HFFc6 (cell line): ENCODE results near the gene LCN15. TPM values are rescaled to one million over a fixed set of nuclear protein-coding genes. Genes with fewer than 3 reads are reported as not detected.
A peak's percentile ranks its signal among the peaks of the same experiment; 100 is the strongest.
"Not testable (repeated sequence)": the region's sequence is repeated elsewhere in the genome, so short reads cannot be mapped to it uniquely, and the experiment has no call there.

Experiments used
- DNase-seq: peaks from one replicate; pipeline ENCODE4 v3.0.0-alpha.2; 2018
- H3K27ac Mint-ChIP-seq: 2 replicates; pipeline ENCODE4 v1.8.0; 2020; ENCODE audit warnings: mild to moderate bottlenecking, mixed read lengths
- H3K27me3 Mint-ChIP-seq: 2 replicates; pipeline ENCODE4 v1.8.0; 2021; ENCODE audit warnings: mild to moderate bottlenecking, moderate library complexity, mixed read lengths; ENCODE audit not compliant: insufficient read depth
- H3K36me3 Mint-ChIP-seq: 2 replicates; pipeline ENCODE4 v1.8.0; 2021; ENCODE audit warnings: low read depth, mixed read lengths
- H3K4me1 Mint-ChIP-seq: 2 replicates; pipeline ENCODE4 v1.8.0; 2020; ENCODE audit warnings: low read depth, mixed read lengths
- H3K4me3 Mint-ChIP-seq: 2 replicates; pipeline ENCODE4 v1.8.0; 2020; ENCODE audit warnings: mild to moderate bottlenecking, moderate library complexity, mixed read lengths
- H3K9me3 Mint-ChIP-seq: 2 replicates; pipeline ENCODE4 v1.8.0; 2020; ENCODE audit warnings: mild to moderate bottlenecking, mixed read lengths
- total RNA-seq, 6 experiments: library from RNA; stranded (reverse); fragmentation: NEBNext Ultra II Directional; extraction: Animal tissue kit (Norgen Biotek cat#: 25700); gene quantifications; 2 replicates in 1 of 6; 3 replicates in 5 of 6; pipeline ENCODE4 v1.2.3, GENCODE V29; 2021
- TF ChIP-seq, protein P1 (sequence below): fragments of 200-600 bp; sonication (generic); IDR thresholded peaks from 2 replicates; pipeline ENCODE4 v1.5.0; 2021; ENCODE audit warnings: antibody characterized with exemption, mild to moderate bottlenecking

Gene LCN15
- total RNA-seq, 6 experiments from 2014 or later: not detected

DNA sequence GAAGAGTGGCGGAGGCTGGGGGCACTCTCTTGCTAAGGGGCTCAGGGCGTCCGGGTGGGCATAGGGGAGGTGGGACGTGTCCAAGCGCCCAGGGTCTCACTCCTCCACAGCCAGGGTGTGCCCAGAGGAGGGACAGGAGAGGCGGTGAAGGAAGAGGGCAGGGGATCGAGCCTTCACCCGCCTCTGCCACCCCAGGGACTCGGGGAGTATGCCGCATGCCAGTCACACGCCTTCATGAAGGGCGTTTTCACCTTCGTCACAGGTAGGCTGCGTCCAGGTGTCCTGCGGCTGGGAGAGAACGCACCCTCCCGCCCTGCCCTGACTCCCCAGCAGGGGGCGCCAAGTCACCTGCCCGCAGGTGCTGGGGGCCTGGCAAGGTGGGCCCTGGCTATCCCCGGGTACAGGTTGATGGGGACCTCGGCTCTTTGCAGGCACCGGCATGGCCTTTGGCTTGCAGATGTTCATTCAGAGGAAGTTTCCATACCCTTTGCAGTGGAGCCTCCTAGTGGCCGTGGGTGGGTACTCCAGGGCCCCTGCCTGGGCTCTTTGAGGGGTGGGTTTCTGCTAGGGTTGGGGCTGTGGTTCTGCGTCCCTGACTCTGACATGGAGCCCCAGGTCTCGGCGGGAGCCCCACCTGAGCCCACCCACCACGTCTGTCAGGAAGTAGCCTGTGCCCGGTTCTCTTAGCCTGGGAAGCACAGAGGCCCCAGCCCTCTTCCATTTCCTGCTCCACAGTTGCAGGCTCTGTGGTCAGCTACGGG, 27.4 kb upstream of the LCN15 start:
- peaks cover 5% of the 10 kb centered on the region for H3K36me3 Mint-ChIP-seq
- H3K4me3 Mint-ChIP-seq: peak overlapping the region; percentile 86
- H3K9me3 Mint-ChIP-seq: no peaks in the 10 kb centered on the region
- TF ChIP-seq, protein P1, sequence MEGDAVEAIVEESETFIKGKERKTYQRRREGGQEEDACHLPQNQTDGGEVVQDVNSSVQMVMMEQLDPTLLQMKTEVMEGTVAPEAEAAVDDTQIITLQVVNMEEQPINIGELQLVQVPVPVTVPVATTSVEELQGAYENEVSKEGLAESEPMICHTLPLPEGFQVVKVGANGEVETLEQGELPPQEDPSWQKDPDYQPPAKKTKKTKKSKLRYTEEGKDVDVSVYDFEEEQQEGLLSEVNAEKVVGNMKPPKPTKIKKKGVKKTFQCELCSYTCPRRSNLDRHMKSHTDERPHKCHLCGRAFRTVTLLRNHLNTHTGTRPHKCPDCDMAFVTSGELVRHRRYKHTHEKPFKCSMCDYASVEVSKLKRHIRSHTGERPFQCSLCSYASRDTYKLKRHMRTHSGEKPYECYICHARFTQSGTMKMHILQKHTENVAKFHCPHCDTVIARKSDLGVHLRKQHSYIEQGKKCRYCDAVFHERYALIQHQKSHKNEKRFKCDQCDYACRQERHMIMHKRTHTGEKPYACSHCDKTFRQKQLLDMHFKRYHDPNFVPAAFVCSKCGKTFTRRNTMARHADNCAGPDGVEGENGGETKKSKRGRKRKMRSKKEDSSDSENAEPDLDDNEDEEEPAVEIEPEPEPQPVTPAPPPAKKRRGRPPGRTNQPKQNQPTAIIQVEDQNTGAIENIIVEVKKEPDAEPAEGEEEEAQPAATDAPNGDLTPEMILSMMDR: peak; percentile 100
- peaks cover 5% of the 10 kb centered on the region for H3K27me3 Mint-ChIP-seq
- DNase-seq: no peak
- H3K27ac Mint-ChIP-seq: peak overlapping the region; percentile 62; the same call in 1 of the 2 replicates
- H3K4me1 Mint-ChIP-seq: peaks cover 42% of the 10 kb centered on the region

DNA sequence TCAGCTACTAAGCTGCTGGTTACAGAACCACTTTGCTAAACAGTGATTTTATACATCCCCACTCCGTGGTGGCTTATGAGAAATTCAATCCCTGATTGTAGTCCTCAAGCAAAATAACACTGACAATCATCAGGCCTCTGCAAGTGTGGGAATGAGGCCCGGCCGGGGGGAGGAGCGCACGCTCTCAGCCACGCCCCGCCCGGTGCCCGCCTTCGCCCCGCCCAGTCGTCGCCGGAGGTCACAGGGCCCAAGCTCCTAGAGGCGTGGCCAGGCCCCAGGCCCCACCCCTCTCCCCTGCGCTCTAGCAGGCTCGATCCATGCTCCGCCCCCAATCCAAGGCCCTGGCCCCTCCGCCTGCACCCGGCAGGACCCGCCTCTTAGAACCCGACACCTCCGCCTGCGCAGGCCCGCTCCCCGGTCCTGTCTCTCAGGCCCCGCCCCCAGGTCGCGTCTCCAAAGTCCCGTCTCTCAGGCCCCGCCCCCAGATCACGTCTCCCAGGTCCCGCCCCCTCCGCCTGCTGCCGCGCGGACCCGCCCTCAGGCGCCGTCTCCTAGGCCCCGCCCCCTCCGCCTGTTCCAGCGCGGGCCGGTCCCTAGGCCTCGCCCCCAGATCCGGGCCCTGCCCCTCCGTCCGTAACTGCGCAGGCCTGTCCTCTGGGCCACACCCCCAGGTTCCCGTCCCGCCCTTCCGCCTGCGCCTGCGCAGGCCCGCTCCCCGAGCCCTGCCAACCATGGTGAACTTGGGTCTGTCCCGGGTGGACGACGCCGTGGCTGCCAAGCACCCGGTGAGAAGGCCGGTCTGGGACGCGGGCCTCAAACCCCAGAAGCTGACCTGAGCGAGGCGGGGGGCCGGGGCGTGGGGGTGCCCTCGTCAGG, 26.6 kb upstream of the LCN15 start, which contains the start of gene TMEM141:
TMEM141 (plus strand) TSS at position 705 of the 876 bp plus-strand sequence; CDS start at position 732, 27 bp downstream.
- DNase-seq: peak; percentile 99
- Mint-ChIP-seq H3K36me3 (peaks cover 5% of the 10 kb centered on the region), H3K4me3 (peak within 1 kb of the TSS; percentile 86), H3K27ac (peak within 1 kb of the TSS; percentile 62), H3K4me1 (peaks cover 34% of the 10 kb centered on the region), H3K9me3 (no peaks in the 10 kb centered on the region), H3K27me3 (peaks cover 2% of the 10 kb centered on the region)
- TF ChIP-seq, protein P1: no peak

DNA sequence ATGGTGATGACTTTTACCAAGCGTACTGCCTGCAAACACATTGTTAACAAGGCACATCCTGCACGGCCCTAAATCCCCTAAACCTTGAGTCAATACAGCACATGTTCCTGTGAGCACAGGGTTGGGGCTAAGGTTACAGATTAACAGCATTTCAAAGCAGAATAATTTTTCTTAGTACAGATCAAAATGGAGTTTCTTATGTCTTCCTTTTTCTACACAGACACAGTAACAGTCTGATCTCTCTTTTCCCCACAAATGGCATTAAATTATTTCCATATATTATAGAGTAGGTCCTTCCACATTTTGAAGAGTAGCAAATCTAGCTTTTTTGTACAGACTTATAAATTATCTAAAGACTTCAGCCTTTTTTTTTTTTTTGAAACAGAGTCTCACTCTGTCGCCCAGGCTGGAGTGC, 25.2 kb upstream of the LCN15 start:
- Mint-ChIP-seq H3K9me3 (no peaks in the 10 kb centered on the region), H3K27me3 (no peaks in the 10 kb centered on the region; the same call in none of the 2 replicates), H3K27ac (no peak overlapping the region), H3K4me1 (peaks cover 34% of the 10 kb centered on the region), H3K4me3 (no peak overlapping the region), H3K36me3 (peaks cover 5% of the 10 kb centered on the region)
- no peak for DNase-seq
- TF ChIP-seq, protein P1: no peak

DNA sequence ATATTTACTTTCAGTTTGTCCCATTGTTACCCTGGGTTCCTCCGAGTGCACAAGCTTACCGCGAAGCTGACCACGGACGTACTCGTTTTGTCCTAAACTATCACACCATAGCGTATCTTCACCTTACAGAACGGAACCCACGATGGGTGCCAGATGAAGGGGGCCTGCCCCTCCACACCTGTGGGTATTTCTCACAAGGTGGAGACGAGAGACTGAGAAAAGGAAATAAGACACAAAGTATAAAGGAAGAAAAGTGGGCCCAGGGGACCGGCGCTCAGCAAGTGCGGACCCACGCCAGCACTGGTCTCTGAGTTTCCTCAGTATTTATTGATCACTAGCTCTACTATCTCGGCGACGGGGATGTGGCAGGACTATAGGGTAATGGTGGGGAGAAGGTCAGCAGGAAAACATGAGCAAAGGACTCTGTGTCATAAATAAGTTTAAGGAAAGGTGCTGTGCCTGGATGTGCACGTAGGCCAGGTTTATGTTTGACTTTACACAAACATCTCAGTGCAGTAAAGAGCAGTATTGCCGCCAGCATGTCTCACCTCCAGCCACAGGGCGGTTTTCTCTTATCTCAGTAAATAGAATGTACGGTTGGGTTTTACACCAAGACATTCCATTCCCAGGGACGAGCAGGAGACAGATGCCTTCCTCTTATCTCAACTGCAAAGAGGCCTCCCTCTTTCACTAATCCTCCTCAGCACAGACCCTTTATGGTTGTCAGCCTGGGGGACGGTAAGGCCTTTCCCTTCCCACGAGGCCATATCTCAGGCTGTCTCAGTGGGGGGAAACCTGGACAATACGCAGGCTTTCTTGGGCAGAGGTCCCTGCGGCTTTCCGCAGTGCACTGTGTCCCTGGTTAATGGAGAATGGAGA, 24.6 kb upstream of the LCN15 start:
- peak overlapping the region; percentile 68 for H3K4me3 Mint-ChIP-seq
- not testable (repeated sequence) for DNase-seq, H3K9me3 Mint-ChIP-seq, H3K36me3 Mint-ChIP-seq, H3K27me3 Mint-ChIP-seq, H3K27ac Mint-ChIP-seq
- peaks cover 34% of the 10 kb centered on the region for H3K4me1 Mint-ChIP-seq

DNA sequence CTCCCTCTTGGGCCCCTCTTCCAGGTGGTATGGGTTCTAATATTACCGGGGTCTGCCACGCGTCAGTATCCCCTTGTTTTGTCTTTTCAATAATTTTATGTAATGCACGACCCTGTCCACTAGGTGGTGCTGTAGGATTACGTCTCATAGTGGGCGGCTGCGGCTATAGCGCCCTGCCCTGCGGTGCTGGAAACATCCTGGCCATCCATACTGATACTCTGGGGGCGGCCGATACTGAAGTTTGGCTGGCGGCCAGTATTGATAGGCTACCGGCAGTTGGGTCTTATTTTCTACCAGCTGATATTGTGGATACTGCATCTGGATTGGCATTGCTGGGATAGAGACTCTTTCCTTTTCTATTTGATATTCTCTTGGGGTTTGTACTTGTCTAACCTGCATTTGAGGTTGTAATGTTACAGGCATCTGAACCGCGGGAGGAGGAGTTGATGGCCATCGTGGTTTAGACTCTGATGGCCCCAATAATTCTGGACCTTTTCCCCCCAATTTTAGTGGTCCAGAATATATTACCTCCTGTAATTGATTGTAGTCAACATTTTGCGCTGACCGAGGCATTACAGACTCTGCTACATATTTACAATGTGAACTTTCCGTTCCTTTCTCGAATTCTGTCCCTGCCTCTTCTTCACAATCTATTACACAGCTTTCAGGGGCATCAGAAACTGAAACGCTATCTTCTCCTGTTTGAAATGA, 23.5 kb upstream of the LCN15 start:
- H3K27me3 Mint-ChIP-seq: no peaks in the 10 kb centered on the region; the same call in none of the 2 replicates
- H3K4me3 Mint-ChIP-seq: peak overlapping the region; percentile 68
- no peaks in the 10 kb centered on the region for H3K9me3 Mint-ChIP-seq
- DNase-seq: peak; percentile 37
- H3K27ac Mint-ChIP-seq: no peak overlapping the region
- TF ChIP-seq, protein P1: peak; percentile 97
- no peaks in the 10 kb centered on the region for H3K36me3 Mint-ChIP-seq
- peaks cover 31% of the 10 kb centered on the region for H3K4me1 Mint-ChIP-seq

DNA sequence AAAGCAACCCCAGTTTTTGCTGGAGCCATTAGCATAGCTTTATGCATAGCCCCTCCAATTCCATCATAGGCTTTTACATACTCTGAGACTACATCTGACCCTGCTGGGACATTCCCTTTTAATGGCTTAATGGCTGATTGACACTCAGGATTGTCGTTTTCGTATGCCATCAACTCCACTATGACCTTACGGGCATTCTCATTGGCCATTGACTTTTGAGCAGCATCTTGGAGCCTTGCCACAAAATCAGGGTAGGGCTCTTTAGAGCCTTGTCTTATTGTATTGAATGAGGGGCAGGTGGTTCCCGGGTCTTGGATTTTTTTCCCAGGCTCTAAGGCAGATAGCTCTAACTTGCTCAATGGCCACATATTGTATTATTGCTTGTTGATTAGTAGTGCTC, 22.7 kb upstream of the LCN15 start:
- not testable (repeated sequence) for DNase-seq, H3K27ac Mint-ChIP-seq, H3K27me3 Mint-ChIP-seq, H3K4me3 Mint-ChIP-seq, H3K9me3 Mint-ChIP-seq, H3K36me3 Mint-ChIP-seq
- H3K4me1 Mint-ChIP-seq: peaks cover 27% of the 10 kb centered on the region
